NCI-H2029 treated with DMSO at 0.1 percent for 48 hours (cell line): Measurements from ENCODE around the gene GSK3A.

Source experiments
- DNase-seq: peaks from one replicate; lab custom pipeline; 2025; lab: John Stamatoyannopoulos, UW

Gene GSK3A

GRCh38 chr19:42199440-42200115 is 42.8 kb downstream of the GSK3A start:
- no peak for DNase-seq

GRCh38 chr19:42198676-42199439 is 43.5 kb downstream of the GSK3A start:
- DNase-seq, result no peak

- DNase-seq, result no peak
Measured at GRCh38 chr19:42197375-42197817, 45.0 kb downstream of the GSK3A start.

- no peak for DNase-seq
Measured at GRCh38 chr19:42196011-42197001, 46.1 kb downstream of the GSK3A start.

- no peak for DNase-seq
Measured at GRCh38 chr19:42193706-42194105, 48.7 kb downstream of the GSK3A start.

GRCh38 chr19:42193294-42193693 is 49.1 kb downstream of the GSK3A start:
- DNase-seq, result no peak

GRCh38 chr19:42191855-42192254 is 50.5 kb downstream of the GSK3A start:
- peak; percentile 79 for DNase-seq

- DNase-seq, result no peak
Measured at GRCh38 chr19:42191330-42191729, 51.1 kb downstream of the GSK3A start.

GRCh38 chr19:42189133-42189532 is 53.3 kb downstream of the GSK3A start:
- no peak for DNase-seq

GRCh38 chr19:42188665-42189064 is 53.7 kb downstream of the GSK3A start:
- DNase-seq, result no peak

GRCh38 chr19:42185277-42185676 is 57.1 kb downstream of the GSK3A start:
- no peak for DNase-seq

GRCh38 chr19:42184401-42184861 is 58.0 kb downstream of the GSK3A start:
- peak; percentile 53 for DNase-seq
